Islet of Langerhans (tissue), 1 donor: ENCODE results near the gene MTHFSD.

Source experiments
- FAIRE-seq: peaks from one replicate; lab custom pipeline; 2011; peaks lifted over from hg19 to GRCh38; lab: Jason Lieb, UNC

Gene MTHFSD

DNA sequence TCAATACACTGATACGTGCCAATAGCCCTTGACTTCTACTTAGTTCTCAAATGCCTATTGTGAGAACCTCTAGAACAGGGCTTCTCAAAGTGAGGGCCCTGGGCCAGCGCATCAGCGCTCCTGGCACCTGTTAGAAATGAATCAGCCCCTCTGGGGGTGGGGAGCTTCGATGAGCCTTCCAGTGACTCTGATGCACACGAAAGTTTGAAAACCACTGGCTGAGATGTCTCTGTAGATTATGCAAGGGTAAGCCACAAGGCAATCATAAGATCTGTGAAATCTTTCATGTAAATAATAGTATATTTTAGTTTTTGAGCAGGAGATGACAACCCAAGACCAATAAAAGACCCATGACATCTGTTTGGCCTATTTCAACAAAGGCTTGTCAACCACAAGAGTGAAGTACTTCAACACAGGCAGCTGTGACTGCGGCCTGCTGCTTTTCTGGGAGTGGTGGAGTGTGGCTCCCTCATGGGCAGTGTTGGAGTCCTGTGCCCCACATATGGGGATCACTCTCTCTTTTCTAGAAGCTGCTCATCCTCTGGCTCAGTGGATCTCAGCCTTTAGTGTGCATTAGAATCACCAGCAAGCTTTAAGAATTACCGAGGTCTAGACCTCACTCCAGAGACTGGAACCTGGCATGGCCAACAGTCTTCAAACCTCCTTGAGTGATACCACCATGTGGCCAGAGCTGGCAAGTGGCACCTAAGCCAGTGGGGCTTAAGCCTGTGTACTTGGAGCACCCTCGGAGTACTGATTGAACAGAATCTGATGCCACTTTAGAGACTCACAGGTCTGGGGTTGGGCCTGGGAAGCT is 5.8 kb downstream of the MTHFSD start:
- no peak for FAIRE-seq

DNA sequence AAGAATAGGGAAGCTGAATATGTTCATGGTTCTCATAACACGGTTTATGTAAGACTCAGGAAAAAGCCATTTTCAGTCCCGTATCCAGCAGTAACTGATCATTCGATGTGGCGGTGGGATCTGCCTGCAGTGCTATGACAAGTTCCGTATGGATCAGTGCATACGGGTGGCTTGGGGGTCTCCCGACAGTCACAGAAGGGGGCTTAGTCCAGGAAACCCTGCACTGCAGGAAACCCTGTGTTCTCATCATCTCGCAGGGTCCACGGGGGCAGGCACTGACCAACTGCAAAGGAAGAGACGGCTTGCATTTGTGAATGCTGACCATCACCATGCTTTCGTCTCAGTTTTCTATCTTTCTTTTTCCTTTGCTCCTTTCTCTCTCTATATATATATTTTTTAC is 7.7 kb downstream of the MTHFSD start:
- no peak for FAIRE-seq

DNA sequence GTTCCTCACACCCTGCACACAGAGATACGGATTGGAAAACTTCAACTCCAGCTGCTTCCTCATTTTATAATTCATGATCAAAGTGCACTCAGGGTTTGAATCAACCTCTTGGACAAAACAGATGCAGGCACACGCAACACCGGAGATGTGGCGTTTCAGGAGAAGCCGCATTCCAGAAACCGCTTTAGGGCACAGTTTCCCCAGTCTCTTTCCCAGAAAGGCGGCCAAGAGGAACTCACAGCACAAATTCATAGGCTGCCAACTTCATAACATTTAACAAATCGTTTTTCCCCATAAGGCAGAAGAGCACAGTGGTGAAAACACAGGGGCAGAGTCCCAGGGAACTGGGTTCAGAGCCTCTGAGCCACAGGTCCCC is 8.4 kb downstream of the MTHFSD start:
- no peak for FAIRE-seq

DNA sequence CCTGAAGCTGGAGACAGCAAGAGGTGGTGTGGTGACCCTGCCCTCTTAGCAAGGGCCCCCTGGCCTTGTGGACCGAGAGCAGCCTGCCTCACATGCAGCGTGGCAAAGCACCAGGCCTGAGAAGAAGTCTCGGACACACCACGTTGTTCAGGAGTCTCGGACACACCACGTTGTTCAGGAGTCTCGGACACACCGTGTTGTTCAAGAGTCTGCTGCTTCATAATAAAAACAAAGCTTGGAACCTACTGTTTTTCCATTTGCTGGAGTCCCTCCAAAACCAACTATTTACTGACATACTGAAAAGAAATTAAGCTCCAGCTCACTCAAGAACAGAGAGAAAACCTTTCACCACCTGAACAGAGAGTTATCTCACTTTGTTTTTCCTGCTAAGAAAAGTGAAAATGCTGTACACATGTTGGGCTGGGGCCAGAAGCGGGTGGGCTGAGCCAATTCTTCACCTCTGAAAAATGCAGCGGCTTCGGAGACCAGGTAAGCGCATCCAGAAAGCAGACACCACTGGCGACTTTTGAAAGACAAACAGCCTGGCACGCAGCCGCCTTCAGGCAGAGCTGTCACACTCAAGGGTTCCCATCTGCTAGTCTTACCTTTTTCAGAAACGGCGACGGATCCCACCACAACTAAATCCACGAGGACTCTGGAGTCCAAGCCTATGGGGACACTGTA is 8.9 kb downstream of the MTHFSD start:
- FAIRE-seq = no peak

DNA sequence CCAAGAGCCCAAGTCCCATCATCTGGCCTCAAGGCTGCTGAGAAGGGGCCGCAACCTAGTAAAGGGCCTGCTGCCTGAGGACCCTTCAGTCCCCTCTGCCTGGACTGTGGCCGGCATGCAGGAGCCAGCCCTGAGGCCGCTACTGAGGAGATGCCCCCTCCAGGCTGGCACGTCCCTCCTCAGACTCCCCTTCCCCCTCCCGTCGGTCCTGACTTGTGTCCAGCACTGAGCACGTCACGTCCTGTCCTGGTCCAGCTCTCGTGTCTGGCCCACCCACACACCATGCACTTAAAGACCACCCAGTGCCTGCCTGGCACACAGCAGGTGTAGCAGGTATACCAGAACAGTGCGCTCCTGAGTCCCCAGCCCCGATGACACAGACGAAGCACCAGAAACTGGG is 9.6 kb downstream of the MTHFSD start:
- FAIRE-seq = no peak

DNA sequence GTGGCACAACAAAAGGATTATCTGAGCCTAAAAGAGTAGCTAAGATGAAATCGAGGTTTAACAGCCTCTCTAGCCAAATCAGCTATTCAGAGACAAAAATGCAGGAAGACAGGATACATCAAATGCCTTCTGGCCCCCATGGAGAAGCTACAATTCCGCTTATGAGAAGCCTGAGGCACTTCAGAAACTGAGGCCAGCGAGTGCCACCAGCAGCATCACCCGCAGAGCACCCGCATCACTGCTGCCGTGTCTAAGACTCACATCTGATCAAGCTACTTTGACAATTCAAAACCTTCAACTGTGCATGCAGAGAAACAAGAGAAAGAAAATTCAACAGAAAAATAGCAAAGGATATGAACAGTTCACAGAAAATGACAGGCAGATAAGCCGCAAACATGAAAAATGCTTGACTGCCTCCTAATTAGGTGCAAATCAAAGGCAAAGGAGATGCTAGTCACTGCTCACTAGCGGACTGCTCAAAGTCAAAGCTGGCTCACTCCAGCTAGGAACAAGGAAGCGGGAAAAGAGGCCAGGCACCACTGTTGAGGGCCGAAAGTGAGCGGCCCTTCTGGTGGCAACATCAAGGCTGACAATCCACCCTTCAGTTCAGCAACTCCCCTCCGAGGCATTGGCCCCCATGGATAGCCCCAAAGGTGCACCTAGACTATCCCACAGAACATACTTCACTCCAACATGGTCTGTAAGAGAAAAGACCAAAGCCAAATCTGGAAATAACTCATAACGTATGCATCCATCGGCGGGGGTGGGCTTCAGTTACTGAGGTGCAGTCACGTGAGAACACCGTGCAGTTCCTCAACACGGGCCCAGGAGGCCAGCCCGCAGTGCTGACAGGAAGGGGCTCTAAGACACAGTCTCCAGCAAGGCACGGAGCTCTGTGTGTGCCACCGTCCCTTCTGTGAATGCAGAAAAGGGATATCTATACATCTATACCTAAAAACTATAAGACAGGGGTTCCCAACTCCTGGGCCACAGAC is 12.0 kb downstream of the MTHFSD start:
- FAIRE-seq = no peak

DNA sequence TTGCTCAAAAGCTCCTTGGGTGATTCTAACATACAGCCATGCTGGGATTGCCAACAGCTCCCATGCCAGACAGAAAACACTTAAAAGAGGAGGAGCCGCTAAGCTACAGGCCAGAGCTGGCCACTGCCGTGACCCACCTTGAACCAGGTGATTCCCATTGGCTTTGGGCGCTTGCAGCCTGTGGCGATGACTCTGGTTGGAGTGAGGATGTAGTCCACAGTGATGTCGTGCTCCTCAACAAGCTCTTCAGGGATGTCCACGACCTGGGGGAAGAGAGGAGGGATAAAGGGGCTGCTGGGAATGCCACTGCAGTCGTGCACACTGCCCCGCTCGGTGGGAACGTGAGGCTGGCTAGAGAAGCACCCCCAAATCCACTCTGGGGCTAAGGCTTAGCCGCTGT is 13.5 kb downstream of the MTHFSD start:
- no peak for FAIRE-seq

DNA sequence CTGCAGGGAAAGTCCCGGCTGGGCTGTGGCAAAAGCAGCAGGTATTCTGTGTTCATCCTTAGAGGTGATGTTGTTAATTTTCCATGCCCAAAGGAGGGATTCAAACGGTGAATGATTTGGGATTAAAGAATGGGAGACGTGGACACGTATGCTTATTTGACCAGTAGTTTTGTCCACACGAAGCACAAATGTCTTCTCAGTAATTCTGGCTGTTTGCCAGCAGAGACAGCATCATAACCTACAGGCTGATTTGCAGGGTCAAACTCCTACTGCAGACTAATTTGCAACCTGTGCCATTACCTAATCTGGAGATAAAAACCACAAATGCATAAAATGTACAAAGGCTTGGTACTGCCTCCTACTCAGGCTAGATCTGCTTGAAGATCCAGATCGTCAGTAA is 14.1 kb downstream of the MTHFSD start:
- no peak for FAIRE-seq

DNA sequence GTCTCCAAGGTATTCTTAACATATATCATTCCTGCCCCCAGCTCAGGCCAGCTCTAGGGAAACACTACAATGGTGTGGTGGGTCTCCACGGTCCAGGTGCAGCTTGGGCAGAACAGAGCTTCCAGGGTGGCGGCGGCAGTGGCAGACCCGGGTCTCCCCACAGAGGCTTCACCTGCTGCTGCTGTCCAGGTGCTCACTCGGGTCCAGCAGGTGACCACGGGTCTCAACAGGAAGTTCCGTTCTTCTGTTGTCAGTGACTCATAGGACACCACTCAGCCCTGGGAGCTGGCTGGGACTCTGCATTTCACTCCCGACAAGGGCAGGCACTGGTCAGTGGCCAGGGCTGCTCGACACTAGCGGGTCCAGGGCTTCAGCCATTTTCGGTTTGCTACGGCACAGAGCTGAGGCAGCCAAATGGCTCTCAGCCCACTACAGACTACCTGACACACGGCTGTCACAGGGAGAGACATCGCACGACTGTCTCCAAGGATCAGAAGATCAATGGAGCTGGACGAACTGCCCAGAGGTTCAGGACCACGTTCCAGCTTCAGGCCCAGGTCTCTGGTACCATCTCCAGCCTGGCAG is 16.7 kb downstream of the MTHFSD start:
- FAIRE-seq = no peak

DNA sequence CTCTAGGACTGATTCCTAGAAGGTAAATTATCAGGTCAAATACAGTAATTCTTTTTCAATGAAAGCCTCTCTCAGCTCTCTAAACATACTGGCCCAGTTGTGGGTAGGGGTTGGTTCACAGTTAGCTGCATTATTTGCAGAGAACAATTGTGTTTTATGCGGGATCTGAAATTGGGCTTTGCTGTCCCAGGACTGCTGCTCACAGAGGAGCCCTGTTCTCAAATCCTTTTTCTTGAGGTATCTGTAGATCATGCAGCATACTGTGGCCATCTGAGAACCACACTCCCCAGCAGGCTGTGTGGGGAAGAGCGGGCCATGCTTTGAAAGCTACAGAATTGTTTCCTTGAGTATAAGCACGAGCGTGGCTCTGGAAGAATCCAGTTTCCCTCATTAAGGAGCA is 17.5 kb downstream of the MTHFSD start:
- FAIRE-seq = no peak

DNA sequence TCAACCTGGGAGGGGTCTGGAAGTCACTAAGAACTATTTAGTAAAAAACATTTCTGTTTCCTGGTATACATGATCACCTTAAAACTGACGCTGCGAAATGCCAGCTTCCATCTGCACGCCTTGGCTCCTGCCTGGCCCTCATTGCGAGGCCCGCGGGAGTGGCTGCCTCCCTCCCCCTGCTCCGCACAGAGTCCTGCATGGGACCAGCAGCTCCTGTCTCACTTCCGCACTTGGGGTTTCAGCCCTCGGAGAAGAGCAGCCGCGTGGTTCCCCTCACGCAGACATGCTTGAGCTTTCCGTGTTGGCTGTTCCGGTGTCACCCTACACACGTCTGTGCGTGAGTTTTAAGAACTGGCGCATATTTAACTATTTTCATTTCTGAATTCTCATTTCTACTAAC is 18.4 kb downstream of the MTHFSD start:
- FAIRE-seq = no peak

DNA sequence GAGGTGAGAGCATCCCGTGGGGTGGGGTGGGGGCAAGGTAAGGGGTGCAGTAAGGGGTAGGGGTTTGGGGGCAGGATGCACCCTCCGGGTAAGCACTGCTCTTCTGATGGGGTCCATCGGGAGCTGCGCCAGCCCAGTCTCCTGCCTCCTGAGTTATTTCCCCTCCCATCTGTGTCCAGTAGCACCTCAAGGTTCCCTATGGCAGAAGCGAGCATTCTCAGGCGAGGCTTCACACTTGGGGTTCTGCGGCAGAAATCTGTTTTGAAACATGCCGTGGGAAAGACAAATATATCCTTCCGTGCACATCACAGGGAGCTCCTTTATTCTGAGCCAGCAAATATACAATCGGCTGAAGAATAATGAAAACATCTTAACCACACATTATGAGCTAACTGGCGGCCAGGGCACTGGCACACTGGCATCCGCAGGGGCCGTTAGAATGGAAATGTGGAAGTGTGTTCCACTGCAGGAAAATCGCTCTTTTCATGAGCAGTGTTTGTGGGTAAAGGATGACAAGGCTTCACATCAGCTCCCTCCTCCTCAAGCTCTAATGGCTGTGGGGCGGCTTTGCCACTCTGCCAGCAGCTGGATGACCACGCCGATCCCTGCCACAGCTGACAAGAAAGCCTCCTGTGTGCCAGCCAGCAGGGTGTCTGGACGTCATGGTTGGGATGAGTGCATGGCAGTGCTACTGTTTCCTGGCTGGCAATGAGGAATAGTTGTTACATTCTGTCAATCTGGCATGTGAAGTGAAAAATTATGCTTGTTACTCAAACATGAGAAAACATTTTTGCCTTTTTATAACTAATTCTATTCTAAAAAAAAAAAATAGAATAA is 20.0 kb downstream of the MTHFSD start:
- FAIRE-seq = no peak

DNA sequence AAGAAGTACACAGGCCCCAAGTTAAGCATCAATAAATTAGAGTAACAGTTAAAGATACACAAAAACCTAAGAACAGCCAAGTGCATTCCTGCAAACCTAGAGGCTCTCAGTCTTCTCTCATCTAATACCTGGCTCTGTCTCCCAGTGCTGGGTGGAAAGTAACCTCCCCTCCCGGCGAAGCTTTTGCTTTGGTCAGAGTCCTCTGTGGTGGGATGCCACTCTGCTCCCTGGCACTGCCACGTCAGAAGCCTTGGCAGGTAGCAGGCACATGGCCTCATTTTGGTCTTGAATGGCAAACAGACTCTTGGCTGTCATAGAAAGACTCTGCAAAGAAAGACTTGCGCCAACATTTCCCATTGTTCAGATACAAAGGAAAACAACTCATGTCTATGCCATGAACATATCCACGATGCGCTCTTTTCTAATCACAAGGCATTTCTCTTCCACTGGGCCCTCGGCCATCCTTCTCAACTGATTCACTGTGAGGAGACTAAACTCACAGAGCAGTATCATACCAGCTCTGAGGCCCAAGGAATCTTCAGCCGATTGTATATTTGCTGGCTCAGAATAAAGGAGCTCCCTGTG is 21.2 kb downstream of the MTHFSD start:
- no peak for FAIRE-seq

DNA sequence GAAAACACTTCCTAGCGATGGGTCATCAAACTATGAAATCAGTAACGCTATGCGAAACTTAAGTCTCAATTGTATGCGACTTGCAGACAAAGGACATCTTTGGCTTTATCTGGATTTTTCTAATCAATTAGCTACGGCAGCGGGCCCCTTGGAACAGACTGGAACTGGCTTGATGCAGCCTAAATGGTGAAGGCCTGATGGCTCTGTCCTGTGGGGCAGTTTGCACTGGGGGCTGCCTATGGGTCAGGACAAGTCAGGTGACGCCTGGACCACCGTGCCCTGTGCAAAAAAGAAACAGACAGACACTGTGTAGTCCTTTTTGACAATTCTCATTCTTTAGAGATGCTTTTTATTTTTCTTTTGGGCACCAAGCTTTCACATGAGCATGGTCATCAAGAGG is 22.0 kb downstream of the MTHFSD start:
- no peak for FAIRE-seq

DNA sequence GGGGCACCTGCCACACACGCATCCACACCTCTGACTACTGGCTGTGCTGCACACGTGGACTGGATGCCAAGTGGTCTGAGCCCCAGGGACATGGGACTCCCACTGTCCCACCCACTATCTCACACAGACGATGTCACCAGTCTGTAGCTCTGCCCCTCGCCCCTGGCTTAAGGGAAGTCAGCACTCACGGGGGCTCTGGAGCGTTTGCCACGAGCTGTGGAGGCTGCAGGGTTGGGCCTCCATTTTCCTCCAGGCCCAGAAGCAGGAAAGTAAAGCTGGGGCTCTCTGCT is 22.6 kb downstream of the MTHFSD start:
- no peak for FAIRE-seq

DNA sequence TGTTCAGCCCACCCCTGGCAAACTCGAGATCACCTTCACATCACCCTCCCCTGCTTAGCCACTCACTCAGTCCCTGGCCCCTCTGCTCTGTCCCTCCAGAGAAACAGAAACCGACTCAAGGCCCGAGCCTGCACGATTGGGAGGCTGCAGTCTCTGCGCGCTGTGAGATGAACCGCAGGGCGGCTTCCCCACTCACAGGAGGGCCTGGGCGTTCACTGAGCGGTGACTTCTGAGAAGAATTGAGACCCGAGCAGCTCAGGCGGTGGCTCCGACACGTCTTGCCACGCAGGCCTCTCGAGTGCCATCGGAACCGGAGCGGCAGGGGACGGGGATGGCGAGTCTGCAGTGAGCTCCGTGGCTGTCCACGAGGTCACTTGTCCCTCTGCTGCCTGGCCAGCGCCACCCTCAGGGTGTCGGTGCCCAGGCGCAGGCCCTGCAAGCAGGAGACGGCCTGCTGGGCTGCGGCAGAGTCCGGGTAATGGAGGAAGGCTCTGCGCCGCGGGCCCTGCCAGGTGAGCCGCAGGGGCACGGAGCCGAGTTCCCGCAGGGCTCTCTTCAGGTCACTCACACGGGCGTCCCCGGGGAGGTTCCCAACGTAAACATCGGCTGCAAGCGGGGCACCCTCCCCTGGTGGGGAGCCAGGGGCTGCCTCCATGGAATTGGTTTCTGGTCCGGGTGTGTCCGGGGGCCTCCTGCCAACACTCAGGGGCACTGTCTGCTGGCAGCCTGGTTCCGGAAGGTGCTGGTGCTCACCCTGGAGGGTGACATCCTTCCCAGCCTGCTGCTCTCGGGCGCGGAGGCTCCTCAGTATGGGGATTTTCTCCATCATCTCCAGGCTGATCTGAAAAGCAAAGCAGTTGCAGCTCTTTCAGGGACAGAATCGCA is 23.2 kb downstream of the MTHFSD start:
- FAIRE-seq = no peak

DNA sequence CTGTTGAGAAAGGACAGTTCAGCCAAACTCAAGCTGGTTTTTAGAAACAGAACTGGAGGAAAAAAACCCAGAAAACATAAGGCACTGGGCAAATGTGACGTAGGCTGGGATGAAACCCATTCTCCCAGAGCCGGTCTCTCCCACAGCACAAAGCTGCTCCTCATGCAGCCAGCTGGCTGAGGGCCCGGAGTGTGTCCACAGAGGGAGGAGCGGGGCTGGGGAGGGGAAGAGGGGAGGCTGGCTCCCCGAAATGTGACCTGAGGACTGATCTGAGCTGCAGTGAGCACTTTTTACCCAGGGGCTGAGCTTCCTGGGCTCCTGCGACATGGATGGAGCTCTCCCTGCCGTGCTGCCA is 23.9 kb downstream of the MTHFSD start:
- FAIRE-seq = no peak

DNA sequence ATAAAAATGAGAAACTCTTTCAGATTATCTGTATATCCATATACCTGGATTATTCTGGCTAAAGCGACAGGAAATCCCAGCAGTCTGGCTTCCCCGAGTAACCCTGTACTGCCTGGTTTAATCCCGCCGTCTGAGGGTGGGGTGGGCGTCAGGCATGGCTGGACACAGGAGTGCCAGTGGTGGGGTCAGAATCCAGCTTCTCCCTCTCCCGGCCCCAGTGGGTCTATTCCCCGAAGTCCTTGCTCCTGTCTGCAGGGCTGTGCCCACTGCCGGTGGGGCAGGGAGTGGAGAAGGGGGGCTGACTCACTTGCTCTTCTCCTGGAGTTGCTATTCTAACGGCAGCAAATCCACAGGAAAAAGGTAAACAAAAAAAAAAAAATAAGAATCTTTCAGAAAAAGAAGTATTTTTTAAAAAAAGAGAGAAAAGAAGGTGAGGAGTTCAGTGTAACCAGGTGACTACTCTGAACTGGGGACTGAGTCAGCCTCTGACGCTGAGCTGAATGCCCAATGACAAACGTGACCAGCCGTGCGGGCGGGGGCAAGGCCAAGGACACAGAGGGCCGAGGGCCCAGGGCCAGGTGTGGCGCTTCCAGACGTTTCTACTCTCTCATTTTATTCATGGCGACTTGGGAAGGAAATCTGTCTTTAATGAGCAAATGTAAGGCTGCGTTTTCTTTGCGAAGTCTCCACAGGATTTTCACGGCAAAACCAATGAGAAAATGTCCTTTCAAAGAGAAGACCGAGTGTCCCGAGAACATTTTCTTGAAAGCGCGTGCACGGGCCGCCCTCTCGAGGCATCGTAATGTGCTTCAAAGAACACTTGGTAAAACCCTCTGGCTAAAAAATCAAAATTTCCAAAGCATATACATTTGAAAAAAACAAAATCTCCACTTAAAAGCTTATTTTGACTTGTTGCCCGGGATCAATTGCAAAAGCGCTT is 24.5 kb downstream of the MTHFSD start:
- no peak for FAIRE-seq

DNA sequence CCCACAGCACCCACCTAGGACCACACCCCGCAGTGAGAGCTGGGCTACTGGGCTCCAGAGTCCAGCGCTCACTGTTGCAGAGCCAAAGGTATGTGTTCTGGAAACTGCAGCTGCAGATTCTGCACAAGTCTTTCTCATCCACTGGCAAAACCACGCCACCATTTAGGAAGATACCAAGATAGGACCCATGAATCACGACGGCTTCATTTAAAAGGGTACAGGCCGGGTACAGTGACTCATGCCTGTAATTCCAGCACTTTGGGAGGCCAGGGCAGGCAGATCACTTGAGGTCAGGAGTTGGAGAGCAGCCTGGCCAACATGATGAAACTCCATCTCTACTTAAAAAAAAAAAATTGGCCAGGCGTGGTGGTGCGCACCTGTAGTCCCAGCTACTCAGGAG is 25.9 kb downstream of the MTHFSD start:
- no peak for FAIRE-seq
